ENCODE measurements around the gene NCAM2.
A peak's percentile ranks its signal among the peaks of the same experiment; 100 is the strongest.

NCAM2 gene

GRCh38 chr21:21468003-21468402 is 469.8 kb downstream of the NCAM2 start:
- no peak for DNase-seq

DNA sequence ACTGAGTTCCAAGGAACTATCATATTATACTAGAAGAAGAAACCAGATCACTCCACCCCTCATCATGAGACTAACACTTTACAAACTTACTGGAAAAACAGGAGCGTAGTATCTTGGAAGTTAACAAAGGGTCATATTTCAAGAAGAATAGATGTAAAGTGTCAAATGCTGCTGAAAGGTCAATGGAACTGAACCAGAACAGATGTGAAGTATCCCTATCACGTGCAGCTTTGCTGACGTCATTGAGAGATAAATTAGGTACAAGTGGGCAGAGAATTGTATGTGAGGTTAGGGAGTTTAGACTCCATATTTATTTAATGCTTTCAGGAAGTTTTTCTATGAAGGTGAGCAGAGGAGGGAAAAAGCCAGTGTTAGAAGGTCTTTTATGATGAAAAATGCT is 483.0 kb downstream of the NCAM2 start:
- no peak for DNase-seq

DNA sequence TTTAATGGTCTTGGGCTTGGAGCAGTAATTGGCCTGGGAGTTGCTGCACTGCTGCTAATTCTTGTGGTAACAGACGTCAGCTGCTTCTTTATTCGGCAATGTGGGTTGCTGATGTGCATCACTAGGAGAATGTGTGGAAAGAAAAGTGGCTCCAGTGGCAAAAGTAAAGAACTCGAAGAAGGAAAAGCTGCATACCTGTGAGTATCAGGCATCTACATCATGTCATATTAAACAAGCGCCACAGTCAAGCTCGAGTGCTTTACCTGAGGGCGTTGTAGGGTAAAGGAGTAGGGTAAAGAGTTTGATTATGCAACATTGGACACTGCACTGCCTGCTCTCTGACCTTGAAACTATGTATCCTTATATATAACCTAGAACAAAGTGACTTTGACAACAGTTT is 510.6 kb downstream of the NCAM2 start:
- DNase-seq, result no peak

DNA sequence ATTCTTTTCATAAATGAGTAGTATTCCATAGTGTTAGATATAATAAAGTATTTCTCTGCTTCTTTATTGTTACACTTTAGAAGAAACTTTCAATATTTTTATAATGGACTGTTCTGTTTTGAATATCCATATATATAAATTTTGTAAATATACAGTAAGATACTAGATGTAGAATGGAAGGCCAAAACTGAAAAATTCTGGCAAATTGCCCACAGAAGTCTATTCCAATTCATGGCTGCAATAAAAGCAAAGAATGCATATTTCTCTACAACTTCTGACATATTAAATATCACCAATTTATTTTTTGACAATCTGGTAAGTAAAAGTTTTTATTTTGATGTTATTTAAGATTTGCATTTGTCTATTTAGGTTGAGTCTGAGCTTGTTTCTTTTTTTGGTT is 532.5 kb downstream of the NCAM2 start:
- no peak for DNase-seq

DNA sequence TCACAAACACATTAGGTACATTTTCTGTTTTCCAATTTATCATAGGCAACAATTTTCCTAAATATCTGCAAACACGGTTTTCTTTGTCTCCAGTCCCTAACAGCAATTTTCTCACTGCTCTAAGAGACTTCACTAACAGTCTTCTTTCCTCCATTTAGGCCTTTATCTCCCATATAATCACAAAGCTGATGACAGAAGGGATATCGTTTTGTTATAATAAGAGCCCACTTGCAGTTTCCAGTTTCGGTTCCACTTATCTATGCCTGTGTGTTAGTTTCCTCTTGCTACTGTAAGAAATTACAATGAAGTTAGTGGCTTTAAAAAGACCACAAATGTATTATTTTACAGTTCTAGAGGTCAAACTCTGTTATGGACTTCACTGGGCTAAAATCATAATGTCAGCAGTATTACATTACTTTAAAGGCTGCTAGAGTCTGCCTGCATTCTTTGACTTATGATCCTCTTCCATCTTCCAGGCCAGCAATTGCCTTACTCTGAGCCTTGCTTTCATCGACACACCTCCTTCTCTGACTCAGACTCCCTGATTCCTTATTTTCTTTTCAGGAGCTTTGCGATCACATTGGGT is 549.3 kb downstream of the NCAM2 start:
- DNase-seq, result peak; percentile 33

- DNase-seq, result no peak
These were observed 561.3 kb downstream of the NCAM2 start for GRCh38 chr21:21559285-21560045.

Measured in RPMI8226 (cell line).